Measurements from ENCODE around the gene OR5D14. TPM values are rescaled to one million over a fixed set of nuclear protein-coding genes. Genes with fewer than 3 reads are reported as not detected.

The OR5D14 gene
- total and polyA plus RNA-seq, 2 of the 8 experiments (the other 6 are each of a cell fraction or from before 2014, with no cell fraction given) = not detected

GRCh38 chr11:55806248-55806647 is 10.9 kb downstream of the OR5D14 start:
- Histone ChIP-seq H2BK5ac (ENCODE audit: low read depth, low read length) (no peak overlapping the region), H3K4me3 (ENCODE audit: extremely low read depth in 1 of 4, insufficient read depth in 2 of 4, low read depth in 3 of 4, low read length in 4 of 4) (no peak overlapping the region), H3K27me3 (replicated peaks in 1 of 4; ENCODE audit: control insufficient read depth in 3 of 4, extremely low read depth in 1 of 4, insufficient read depth in 3 of 4, low read length in 3 of 4) (no peaks in the 10 kb centered on the region), H2BK12ac (ENCODE audit: low read depth, low read length) (no peak overlapping the region), H4K91ac (replicated peaks; ENCODE audit: insufficient read length, low read length) (no peak overlapping the region), H3K4me2 (ENCODE audit: insufficient read depth in 1 of 2, low read depth in 2 of 2, low read length in 2 of 2) (no peak overlapping the region), H2BK120ac (replicated peaks; ENCODE audit: low read depth, low read length) (no peak overlapping the region), H3K14ac (ENCODE audit: insufficient read length) (no peak overlapping the region), H2BK20ac (ENCODE audit: low read length) (no peak overlapping the region), H3K56ac (replicated peaks; ENCODE audit: insufficient read length, low read depth, low read length) (no peak overlapping the region), H3K4ac (replicated peaks; ENCODE audit: insufficient read length, low read depth, low read length) (no peak overlapping the region), H4K8ac (ENCODE audit: extremely low read depth, insufficient read depth, low read length) (no peak overlapping the region), H4K5ac (ENCODE audit: insufficient read length, low read depth, low read length) (no peak overlapping the region), H3K36me3 (ENCODE audit: control insufficient read depth in 2 of 4, insufficient read depth in 4 of 4, low read length in 3 of 4) (no peaks in the 10 kb centered on the region), H2AK5ac (ENCODE audit: low read depth, low read length) (no peak overlapping the region), H3K27ac (ENCODE audit: low read depth, low read length) (no peak overlapping the region), H3K79me2 (ENCODE audit: control insufficient read depth in 1 of 2, insufficient read depth in 2 of 2, low read length in 2 of 2) (no peaks in the 10 kb centered on the region), H3K79me1 (ENCODE audit: low read depth, low read length) (no peaks in the 10 kb centered on the region), H3K4me1 (replicated peaks in 1 of 4; ENCODE audit: control insufficient read depth in 3 of 4, insufficient read depth in 4 of 4, low read length in 3 of 4) (no peaks in the 10 kb centered on the region), H3K23me2 (ENCODE audit: low read depth, low read length) (no peaks in the 10 kb centered on the region), H2AFZ (ENCODE audit: low read length) (no peak overlapping the region), H2BK15ac (ENCODE audit: low read length) (no peak overlapping the region), H3K9me3 (ENCODE audit: insufficient read depth in 2 of 2, low read depth in 1 of 2, low read length in 1 of 2) (peaks cover 52 to 57% of the 10 kb centered on the region in 2 experiments), H4K20me1 (replicated peaks in 1 of 2; ENCODE audit: control insufficient read depth in 1 of 2, insufficient read depth in 2 of 2, low read length in 2 of 2) (no peaks in the 10 kb centered on the region), H3K9ac (replicated peaks in 1 of 4; ENCODE audit: extremely low read depth in 1 of 4, low read depth in 3 of 4, low read length in 3 of 4) (no peak overlapping the region), H3K23ac (ENCODE audit: insufficient read length) (no peak overlapping the region), H3K18ac (ENCODE audit: extremely low read depth, low read length) (no peak overlapping the region)
- no peak for FAIRE-seq
- CTCF ChIA-PET (ENCODE audit: partially characterized antibody) = no interaction called here
- POLR2A ChIA-PET (ENCODE audit: partially characterized antibody) = no interaction called here
- TF ChIP-seq SIN3A (conservative IDR thresholded peaks at IDR 0.05 in 1 of 2, IDR thresholded peaks at IDR 0.05 in 1 of 2; ENCODE audit: low read depth in 1 of 2, low read length in 2 of 2) = no peak
- TF ChIP-seq RXRA (IDR thresholded peaks at IDR 0.05; ENCODE audit: insufficient read depth, low read depth, low read length) = no peak
- TF ChIP-seq E2F6 (IDR thresholded peaks at IDR 0.05) = no peak
- no peak for TF ChIP-seq SP1 (IDR thresholded peaks at IDR 0.05; ENCODE audit: low read depth, low read length)
- TF ChIP-seq CTBP2 (IDR thresholded peaks at IDR 0.05; ENCODE audit: borderline replicate concordance, insufficient read depth, insufficient read length, low read length) = no peak
- no peak for DNase-seq (ENCODE audit: low read depth in 1 of 2, low spot score in 2 of 2)
- 100% methylated on average over 1 of the region's 1 CpG; no CpG with 5 or more reads in 1 of the 2 experiments for WGBS, 2 experiments (ENCODE audit: extremely low coverage in 1 of 2, insufficient coverage in 1 of 2, insufficient read length in 1 of 2, insufficient replicate concordance in 2 of 2, low coverage in 1 of 2, low lambda C conversion rate in 2 of 2, missing lambda C conversion rate in 1 of 2)

Data from H1 (cell line).